ENCODE measurements around the gene ZNF581. TPM values are rescaled to one million over a fixed set of nuclear protein-coding genes. Genes with fewer than 3 reads are reported as not detected.

ZNF581 gene
- total RNA-seq, 1 donor from 2014 or later: 30.0 TPM

- Mint-ChIP-seq H3K36me3 (ENCODE audit: low read depth, unreplicated experiment) (peaks cover 25% of the 10 kb centered on the region), H3K4me1 (ENCODE audit: low read depth, unreplicated experiment) (peaks cover 16% of the 10 kb centered on the region), H3K27ac (ENCODE audit: unreplicated experiment) (no peak overlapping the region), H3K9me3 (ENCODE audit: unreplicated experiment) (peaks cover 2% of the 10 kb centered on the region), H3K27me3 (ENCODE audit: low read depth, unreplicated experiment) (no peaks in the 10 kb centered on the region), H3K4me3 (ENCODE audit: unreplicated experiment) (no peak overlapping the region)
- H3K4me1 ChIP-seq (ENCODE audit: insufficient read depth, low read length): peaks cover 14% of the 10 kb centered on the region
- no peak overlapping the region for H2AFZ ChIP-seq (ENCODE audit: low read depth, low read length)
- TF ChIP-seq CTCF (IDR thresholded peaks at IDR 0.05; ENCODE audit: insufficient read depth, low read depth, low read length) (no peak), EZH2 (IDR thresholded peaks at IDR 0.05; ENCODE audit: insufficient read depth, low read length) (no peak)
- DNase-seq (ENCODE audit: low read depth) (no peak), FAIRE-seq (no peak)
- H3K4me2 ChIP-seq (ENCODE audit: low read length): no peak overlapping the region
- H3K9me3 ChIP-seq (ENCODE audit: insufficient read depth, low read depth, low read length): no peaks in the 10 kb centered on the region
- no peak overlapping the region for H3K9ac ChIP-seq (ENCODE audit: low read length)
- H3K79me2 ChIP-seq (ENCODE audit: insufficient read depth, low read length): peaks cover 67% of the 10 kb centered on the region
- H3K27me3 ChIP-seq (ENCODE audit: insufficient read depth, low read length): no peaks in the 10 kb centered on the region
- no peak overlapping the region for H3K4me3 ChIP-seq (ENCODE audit: insufficient read depth, low read depth, low read length)
- H3K36me3 ChIP-seq (ENCODE audit: insufficient read depth, low read length): peaks cover 6% of the 10 kb centered on the region
- peaks cover 67% of the 10 kb centered on the region for H4K20me1 ChIP-seq (ENCODE audit: insufficient read depth, low read length)
- no peak overlapping the region for H3K27ac ChIP-seq (ENCODE audit: low read depth, low read length)
Measured at GRCh38 chr19:55609326-55609725, 34.1 kb upstream of the ZNF581 start.

GRCh38 chr19:55611300-55611982 lies 32.0 kb upstream of the ZNF581 start:
- Histone ChIP-seq H2AFZ (ENCODE audit: low read depth, low read length) (no peak overlapping the region), H3K79me2 (ENCODE audit: insufficient read depth, low read length) (peaks cover 64% of the 10 kb centered on the region), H3K4me1 (ENCODE audit: insufficient read depth, low read length) (peaks cover 7% of the 10 kb centered on the region), H3K4me3 (ENCODE audit: insufficient read depth, low read depth, low read length) (no peak overlapping the region), H3K9ac (ENCODE audit: low read length) (no peak overlapping the region), H3K36me3 (ENCODE audit: insufficient read depth, low read length) (peaks cover 6% of the 10 kb centered on the region), H3K9me3 (ENCODE audit: insufficient read depth, low read depth, low read length) (no peaks in the 10 kb centered on the region), H4K20me1 (ENCODE audit: insufficient read depth, low read length) (peaks cover 65% of the 10 kb centered on the region), H3K27ac (ENCODE audit: low read depth, low read length) (no peak overlapping the region), H3K27me3 (ENCODE audit: insufficient read depth, low read length) (no peaks in the 10 kb centered on the region), H3K4me2 (ENCODE audit: low read length) (no peak overlapping the region)
- TF ChIP-seq EZH2 (IDR thresholded peaks at IDR 0.05; ENCODE audit: insufficient read depth, low read length) (no peak), CTCF (IDR thresholded peaks at IDR 0.05; ENCODE audit: insufficient read depth, low read depth, low read length) (no peak)
- Mint-ChIP-seq H3K27me3 (ENCODE audit: low read depth, unreplicated experiment) (no peaks in the 10 kb centered on the region), H3K27ac (ENCODE audit: unreplicated experiment) (peak overlapping the region; percentile 66), H3K4me3 (ENCODE audit: unreplicated experiment) (no peak overlapping the region), H3K4me1 (ENCODE audit: low read depth, unreplicated experiment) (peaks cover 12% of the 10 kb centered on the region), H3K9me3 (ENCODE audit: unreplicated experiment) (peaks cover 2% of the 10 kb centered on the region), H3K36me3 (ENCODE audit: low read depth, unreplicated experiment) (peaks cover 25% of the 10 kb centered on the region)
- FAIRE-seq (no peak), DNase-seq (ENCODE audit: low read depth) (no peak)

GRCh38 chr19:55611983-55612645 lies 31.3 kb upstream of the ZNF581 start:
- H3K4me3 Mint-ChIP-seq (ENCODE audit: unreplicated experiment): no peak overlapping the region
- H3K9ac ChIP-seq (ENCODE audit: low read length): no peak overlapping the region
- peaks cover 2% of the 10 kb centered on the region for H3K9me3 Mint-ChIP-seq (ENCODE audit: unreplicated experiment)
- DNase-seq (ENCODE audit: low read depth) (no peak), FAIRE-seq (no peak)
- H3K4me2 ChIP-seq (ENCODE audit: low read length): no peak overlapping the region
- peaks cover 6% of the 10 kb centered on the region for H3K36me3 ChIP-seq (ENCODE audit: insufficient read depth, low read length)
- H4K20me1 ChIP-seq (ENCODE audit: insufficient read depth, low read length): peaks cover 59% of the 10 kb centered on the region
- H3K79me2 ChIP-seq (ENCODE audit: insufficient read depth, low read length): peaks cover 58% of the 10 kb centered on the region
- H3K27me3 ChIP-seq (ENCODE audit: insufficient read depth, low read length): no peaks in the 10 kb centered on the region
- H3K36me3 Mint-ChIP-seq (ENCODE audit: low read depth, unreplicated experiment): peaks cover 21% of the 10 kb centered on the region
- H3K27ac Mint-ChIP-seq (ENCODE audit: unreplicated experiment): no peak overlapping the region
- no peak overlapping the region for H3K27ac ChIP-seq (ENCODE audit: low read depth, low read length)
- no peaks in the 10 kb centered on the region for H3K9me3 ChIP-seq (ENCODE audit: insufficient read depth, low read depth, low read length)
- H3K4me3 ChIP-seq (ENCODE audit: insufficient read depth, low read depth, low read length): no peak overlapping the region
- TF ChIP-seq CTCF (IDR thresholded peaks at IDR 0.05; ENCODE audit: insufficient read depth, low read depth, low read length): no peak
- no peak for TF ChIP-seq EZH2 (IDR thresholded peaks at IDR 0.05; ENCODE audit: insufficient read depth, low read length)
- no peaks in the 10 kb centered on the region for H3K4me1 ChIP-seq (ENCODE audit: insufficient read depth, low read length)
- no peaks in the 10 kb centered on the region for H3K27me3 Mint-ChIP-seq (ENCODE audit: low read depth, unreplicated experiment)
- H2AFZ ChIP-seq (ENCODE audit: low read depth, low read length): no peak overlapping the region
- H3K4me1 Mint-ChIP-seq (ENCODE audit: low read depth, unreplicated experiment): peaks cover 5% of the 10 kb centered on the region
